Stimulated activated naive CD8-positive, alpha-beta T cell treated with anti-CD3 and anti-CD28 coated beads, Interleukin-15, Interleukin-2, amounts not matched to agents 100 ng/mL and 50 ng/mL, for 24 hours (primary cell): ENCODE data around the gene YWHAH.

Source experiments
- H3K27ac Mint-ChIP-seq: one replicate; pipeline ENCODE4 v1.8.0; 2021; ENCODE audit warnings: mild to moderate bottlenecking, mixed read lengths
- H3K27me3 Mint-ChIP-seq: one replicate; pipeline ENCODE4 v1.8.0; 2021; ENCODE audit warnings: mixed read lengths
- H3K36me3 Mint-ChIP-seq: one replicate; pipeline ENCODE4 v1.8.0; 2021; ENCODE audit warnings: low read depth, mixed read lengths
- H3K4me1 Mint-ChIP-seq: one replicate; pipeline ENCODE4 v1.8.0; 2021; ENCODE audit warnings: low read depth, mixed read lengths
- H3K4me3 Mint-ChIP-seq: one replicate; pipeline ENCODE4 v1.8.0; 2021; ENCODE audit warnings: mild to moderate bottlenecking, mixed read lengths
- H3K9me3 Mint-ChIP-seq: one replicate; pipeline ENCODE4 v1.8.0; 2021; ENCODE audit warnings: mixed read lengths

YWHAH gene

DNA sequence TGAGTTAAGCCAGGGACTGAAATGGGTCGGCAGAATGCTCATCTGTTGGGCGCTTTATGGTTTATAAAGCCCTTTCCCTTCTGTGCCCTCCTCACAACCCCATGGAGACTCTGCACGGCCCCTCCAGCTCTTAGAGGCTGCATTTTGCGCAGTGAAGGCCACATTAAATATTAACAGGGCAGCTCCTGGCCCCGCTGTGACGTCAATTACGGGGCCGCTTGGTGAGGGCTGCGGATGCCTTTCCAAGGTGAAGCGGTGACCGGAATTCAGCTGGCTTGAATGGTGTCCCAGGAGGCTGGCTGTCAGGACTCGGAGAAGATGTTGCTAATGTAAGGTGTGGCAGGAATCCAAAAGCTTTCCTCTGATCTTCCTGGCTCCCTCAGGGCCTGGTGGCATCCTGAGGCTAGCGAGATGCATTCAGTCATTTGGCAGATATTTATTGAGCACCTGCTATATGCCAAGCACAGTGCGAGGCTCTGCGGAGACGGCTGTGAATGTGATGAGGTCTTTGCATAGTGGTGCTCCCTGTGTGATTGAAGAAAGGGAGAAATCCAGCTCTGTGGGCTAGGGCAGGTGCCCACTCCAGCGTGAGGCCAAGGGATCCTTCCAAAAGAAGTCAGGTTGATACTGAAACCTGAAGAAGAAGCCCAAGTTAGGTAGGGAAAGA, 10.4 kb upstream of the YWHAH start:
- Mint-ChIP-seq H3K4me3 (no peak overlapping the region), H3K27ac (no peak overlapping the region), H3K9me3 (no peaks in the 10 kb centered on the region), H3K36me3 (no peaks in the 10 kb centered on the region), H3K4me1 (no peaks in the 10 kb centered on the region), H3K27me3 (peaks cover 3% of the 10 kb centered on the region)

DNA sequence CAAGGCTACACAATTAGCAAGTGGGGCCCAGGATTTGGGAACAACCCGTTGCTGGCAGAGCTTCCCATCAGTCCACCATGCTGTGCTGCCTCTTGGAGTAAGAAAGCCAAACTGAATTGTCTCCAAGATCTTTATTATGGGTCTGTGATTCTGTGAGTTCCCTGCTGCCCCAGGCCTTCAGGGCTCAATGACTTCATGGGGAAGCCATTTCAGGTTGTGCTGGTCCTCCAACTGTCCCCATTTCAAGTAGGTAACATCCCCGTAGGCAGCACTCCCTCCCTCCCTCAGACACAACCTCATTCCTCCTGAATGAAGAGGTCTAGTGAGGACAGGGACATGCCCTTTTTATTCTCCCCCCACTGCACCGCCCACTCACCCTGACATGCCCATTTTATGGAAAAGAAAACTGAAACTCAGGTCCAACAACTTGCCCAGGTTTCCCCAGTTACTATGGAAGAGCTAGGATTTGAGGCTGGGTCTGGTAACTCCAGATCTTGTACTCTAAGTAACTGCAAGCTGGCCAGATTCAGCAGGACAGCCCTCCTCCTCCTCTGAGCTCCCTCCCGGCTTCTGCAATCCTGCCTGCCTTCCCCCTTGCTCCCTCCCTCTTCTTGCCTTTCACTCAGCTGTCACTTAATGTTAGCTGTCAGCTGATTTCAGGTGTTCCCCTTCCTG, 8.2 kb upstream of the YWHAH start:
- H3K27me3 Mint-ChIP-seq, result no peaks in the 10 kb centered on the region
- H3K4me1 Mint-ChIP-seq, result no peaks in the 10 kb centered on the region
- no peaks in the 10 kb centered on the region for H3K36me3 Mint-ChIP-seq
- no peaks in the 10 kb centered on the region for H3K9me3 Mint-ChIP-seq
- H3K4me3 Mint-ChIP-seq, result no peak overlapping the region
- H3K27ac Mint-ChIP-seq, result no peak overlapping the region

DNA sequence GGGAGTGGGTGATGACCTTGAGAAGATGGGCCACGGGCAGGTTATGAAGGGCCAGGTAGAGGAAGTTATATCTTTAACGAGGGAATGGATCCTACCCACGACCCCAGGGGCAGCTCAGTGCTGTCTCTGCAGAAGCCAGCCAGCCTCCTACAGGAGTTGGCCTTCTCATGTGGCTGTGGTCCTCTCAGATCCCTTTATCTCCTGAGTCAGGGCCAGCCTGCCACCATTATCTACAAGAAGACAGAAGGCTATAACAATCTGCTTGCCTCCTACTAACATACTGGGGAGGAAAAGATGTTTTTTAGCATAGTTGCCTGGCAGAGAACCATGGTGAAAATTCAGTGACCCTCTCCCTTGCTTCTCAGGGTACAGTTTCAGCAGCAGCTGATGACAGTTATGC, 7.0 kb upstream of the YWHAH start:
- Mint-ChIP-seq H3K4me1 (peaks cover 4% of the 10 kb centered on the region), H3K36me3 (no peaks in the 10 kb centered on the region), H3K4me3 (no peak overlapping the region), H3K27ac (no peak overlapping the region), H3K27me3 (no peaks in the 10 kb centered on the region), H3K9me3 (no peaks in the 10 kb centered on the region)

GRCh38 chr22:31938296-31938695, 6.0 kb upstream of the YWHAH start:
- no peaks in the 10 kb centered on the region for H3K9me3 Mint-ChIP-seq
- no peaks in the 10 kb centered on the region for H3K36me3 Mint-ChIP-seq
- H3K27ac Mint-ChIP-seq, result no peak overlapping the region
- no peak overlapping the region for H3K4me3 Mint-ChIP-seq
- H3K4me1 Mint-ChIP-seq, result peaks cover 13% of the 10 kb centered on the region
- H3K27me3 Mint-ChIP-seq, result no peaks in the 10 kb centered on the region

DNA sequence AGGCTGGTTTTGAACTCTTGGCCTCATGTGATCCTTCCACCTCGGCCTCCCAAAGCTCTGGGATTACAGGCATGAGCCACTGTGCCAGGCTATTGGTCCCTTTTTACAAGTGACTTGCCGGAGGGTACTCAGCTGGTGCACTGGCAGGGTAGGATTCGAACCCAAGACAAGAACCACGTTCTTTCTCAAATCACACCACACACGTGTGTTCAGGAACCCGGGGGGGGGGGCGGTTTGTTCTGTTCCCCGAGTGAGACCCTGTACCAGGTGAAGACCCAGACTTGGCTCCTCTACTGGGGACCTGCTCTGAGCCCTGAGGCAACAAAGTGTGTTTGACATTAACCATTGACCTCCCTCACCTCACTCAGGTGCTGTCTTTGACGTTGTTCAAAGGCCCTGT, 3.8 kb upstream of the YWHAH start:
- Mint-ChIP-seq H3K27ac (no peak overlapping the region), H3K4me3 (no peak overlapping the region), H3K27me3 (no peaks in the 10 kb centered on the region), H3K4me1 (peaks cover 22% of the 10 kb centered on the region), H3K9me3 (no peaks in the 10 kb centered on the region), H3K36me3 (no peaks in the 10 kb centered on the region)

DNA sequence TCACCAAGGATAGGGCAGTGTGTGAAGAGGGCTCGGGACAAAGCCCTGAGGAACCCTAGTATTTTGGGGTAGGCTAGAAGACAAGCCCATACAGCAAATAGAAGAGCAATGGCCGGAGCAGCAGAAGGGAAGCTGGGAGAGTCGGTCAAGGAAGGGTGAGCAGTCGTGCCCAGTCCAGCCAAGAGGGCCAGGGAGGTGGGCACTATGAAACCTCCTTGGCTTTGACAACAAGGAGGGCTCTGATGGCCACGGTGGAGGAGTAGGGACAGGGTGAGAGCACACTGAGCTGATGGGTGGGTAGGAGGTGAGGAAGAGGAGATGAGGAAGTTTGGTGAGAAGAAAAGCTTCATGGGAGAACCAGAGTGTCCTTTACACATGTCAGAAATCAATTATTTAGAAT, 2.2 kb upstream of the YWHAH start:
- Mint-ChIP-seq H3K36me3 (no peaks in the 10 kb centered on the region), H3K4me3 (no peak overlapping the region), H3K27ac (peak overlapping the region; percentile 80), H3K9me3 (no peaks in the 10 kb centered on the region), H3K4me1 (peaks cover 24% of the 10 kb centered on the region), H3K27me3 (no peaks in the 10 kb centered on the region)

DNA sequence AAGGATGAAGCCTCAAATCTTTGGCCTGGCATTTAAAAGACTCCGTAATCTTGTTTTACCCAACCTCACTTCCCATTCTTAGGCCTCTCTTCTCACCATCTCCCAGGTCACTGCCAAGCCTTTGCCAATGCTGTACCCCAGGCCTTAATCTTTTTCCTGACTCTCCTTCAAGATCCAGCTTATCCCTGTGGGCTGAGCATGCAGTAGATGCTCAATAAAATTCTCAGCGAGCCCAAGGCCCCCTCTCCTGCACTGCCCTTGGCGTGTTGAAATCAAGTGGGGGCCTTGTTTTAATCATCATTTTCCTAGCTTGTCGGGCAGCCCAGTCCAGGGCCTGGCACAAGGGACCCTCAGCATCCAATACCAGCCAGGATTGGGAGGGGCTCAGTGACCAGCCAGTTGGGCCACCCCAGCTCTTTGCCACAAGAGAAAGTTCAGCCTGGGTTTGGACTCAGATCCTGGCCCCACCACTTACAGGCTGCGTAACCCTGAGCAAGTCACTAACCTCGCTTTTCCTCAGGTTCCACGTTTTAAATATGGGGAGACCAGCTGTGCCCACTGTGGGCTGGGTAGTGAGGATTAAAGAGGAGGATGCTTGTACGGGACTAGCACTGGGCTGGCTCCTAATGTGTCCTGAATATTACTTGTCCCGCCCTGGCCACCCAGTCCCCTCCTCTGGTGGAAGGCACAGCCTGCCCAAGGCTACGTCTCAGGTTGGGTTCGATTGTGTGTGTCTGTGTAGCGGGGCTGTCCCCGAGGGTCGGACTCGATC, 943 bp upstream of the YWHAH start:
- peaks cover 33% of the 10 kb centered on the region for H3K4me1 Mint-ChIP-seq
- no peaks in the 10 kb centered on the region for H3K27me3 Mint-ChIP-seq
- peak overlapping the region; percentile 31 for H3K4me3 Mint-ChIP-seq
- peaks cover 5% of the 10 kb centered on the region for H3K36me3 Mint-ChIP-seq
- no peaks in the 10 kb centered on the region for H3K9me3 Mint-ChIP-seq
- peak overlapping the region; percentile 72 for H3K27ac Mint-ChIP-seq

DNA sequence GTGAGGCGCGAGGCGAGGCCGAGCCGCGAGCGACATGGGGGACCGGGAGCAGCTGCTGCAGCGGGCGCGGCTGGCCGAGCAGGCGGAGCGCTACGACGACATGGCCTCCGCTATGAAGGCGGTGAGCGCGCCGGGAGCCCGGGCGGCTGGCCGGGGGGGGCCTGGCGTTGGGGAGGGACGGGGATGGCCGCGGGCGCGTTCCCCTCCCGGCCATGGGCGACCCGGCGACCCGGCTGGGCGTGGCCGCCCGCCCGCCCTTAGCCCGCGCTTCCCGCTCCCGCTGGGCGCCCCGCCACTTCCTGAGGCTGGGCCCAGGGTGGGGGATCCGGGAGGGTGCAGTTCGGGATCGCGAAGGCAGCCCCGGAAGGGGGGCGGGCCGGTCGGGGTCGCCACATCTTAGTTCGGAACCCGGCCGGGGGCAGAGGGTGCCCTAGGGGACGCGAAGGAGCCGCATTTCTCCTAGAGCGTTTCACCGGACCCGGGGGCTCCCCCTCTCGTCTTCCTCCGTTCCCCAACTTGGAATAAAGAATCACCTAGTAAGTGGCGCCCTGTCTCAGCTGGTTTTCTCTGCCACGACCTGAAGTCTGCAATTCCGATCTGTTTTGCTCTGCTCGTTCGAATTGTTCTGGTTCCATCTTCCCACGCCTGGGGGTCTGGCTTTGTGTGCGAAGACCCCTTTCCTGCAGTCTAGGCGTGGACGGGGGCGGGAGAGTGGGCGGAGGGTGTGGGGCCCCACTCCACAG, 536 bp downstream of the YWHAH start:
- Mint-ChIP-seq H3K4me3 (no peak overlapping the region), H3K36me3 (peaks cover 16% of the 10 kb centered on the region), H3K27ac (no peak overlapping the region), H3K27me3 (no peaks in the 10 kb centered on the region), H3K9me3 (no peaks in the 10 kb centered on the region), H3K4me1 (peaks cover 40% of the 10 kb centered on the region)

GRCh38 chr22:31945443-31945855, 1.1 kb downstream of the YWHAH start:
- Mint-ChIP-seq H3K9me3 (no peaks in the 10 kb centered on the region), H3K36me3 (peaks cover 22% of the 10 kb centered on the region), H3K4me3 (no peak overlapping the region), H3K27ac (no peak overlapping the region), H3K27me3 (no peaks in the 10 kb centered on the region), H3K4me1 (peaks cover 43% of the 10 kb centered on the region)

- H3K27ac Mint-ChIP-seq, result no peak overlapping the region
- H3K4me3 Mint-ChIP-seq, result no peak overlapping the region
- no peaks in the 10 kb centered on the region for H3K9me3 Mint-ChIP-seq
- H3K27me3 Mint-ChIP-seq, result no peaks in the 10 kb centered on the region
- peaks cover 50% of the 10 kb centered on the region for H3K4me1 Mint-ChIP-seq
- peaks cover 29% of the 10 kb centered on the region for H3K36me3 Mint-ChIP-seq
Measured at GRCh38 chr22:31945971-31946680, 1.8 kb downstream of the YWHAH start.

GRCh38 chr22:31947296-31947695, 3.0 kb downstream of the YWHAH start:
- Mint-ChIP-seq H3K9me3 (no peaks in the 10 kb centered on the region), H3K27me3 (no peaks in the 10 kb centered on the region), H3K27ac (no peak overlapping the region), H3K4me3 (peak overlapping the region; percentile 0), H3K36me3 (peaks cover 40% of the 10 kb centered on the region), H3K4me1 (peaks cover 59% of the 10 kb centered on the region)

DNA sequence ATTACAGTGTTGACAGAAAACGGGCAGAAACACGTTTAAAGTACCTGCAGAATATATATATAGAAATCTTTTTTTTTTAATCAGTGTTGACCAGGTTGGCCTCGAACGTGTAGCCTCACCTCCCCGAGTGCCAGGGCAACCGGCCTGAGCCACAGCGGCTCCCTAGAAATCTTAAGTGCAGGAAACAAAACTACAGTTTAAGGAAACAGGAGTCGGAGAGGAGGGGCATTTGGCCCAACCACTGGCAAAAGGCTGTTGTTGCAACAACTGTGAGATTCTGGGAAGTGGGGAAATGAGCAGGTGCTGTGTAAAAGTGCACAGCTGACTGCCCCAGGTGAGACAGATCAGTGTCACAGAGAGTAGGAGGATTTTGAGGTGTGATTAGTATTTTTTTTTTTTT, 3.7 kb downstream of the YWHAH start:
- Mint-ChIP-seq H3K36me3 (peaks cover 46% of the 10 kb centered on the region), H3K9me3 (no peaks in the 10 kb centered on the region), H3K4me3 (no peak overlapping the region), H3K27ac (no peak overlapping the region), H3K4me1 (peaks cover 59% of the 10 kb centered on the region), H3K27me3 (no peaks in the 10 kb centered on the region)

DNA sequence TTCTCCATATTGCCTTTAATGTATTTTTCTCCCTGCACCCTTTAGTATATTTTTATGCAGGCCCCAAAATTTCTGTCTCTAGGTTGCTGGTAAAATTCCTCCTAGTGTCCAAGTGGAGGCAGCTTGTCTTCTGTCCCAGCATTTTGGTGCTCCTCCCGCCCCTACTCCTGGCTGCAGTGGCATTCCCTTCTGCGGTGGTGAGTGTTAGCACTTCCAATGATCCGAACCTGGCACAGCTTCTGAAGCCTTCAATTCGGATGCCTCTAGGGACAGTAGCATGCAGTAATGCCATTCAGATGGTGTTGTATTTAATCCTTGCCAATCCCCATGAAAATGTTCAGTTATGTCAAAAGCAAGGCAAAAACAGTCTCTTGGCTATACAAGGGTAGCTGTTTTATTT, 5.9 kb downstream of the YWHAH start:
- Mint-ChIP-seq H3K27me3 (no peaks in the 10 kb centered on the region), H3K36me3 (peaks cover 65% of the 10 kb centered on the region), H3K27ac (no peak overlapping the region), H3K4me1 (peaks cover 69% of the 10 kb centered on the region), H3K4me3 (no peak overlapping the region), H3K9me3 (no peaks in the 10 kb centered on the region)
